Dendritic cell treated with granulocyte-macrophage colony-stimulating factor and Interleukin-4, amounts not matched to agents 40 ng/mL and 50 ng/mL, for 4 days (primary cell): ENCODE results near the gene NAMPT.
"Not testable (repeated sequence)": the region's sequence is repeated elsewhere in the genome, so short reads cannot be mapped to it uniquely, and the experiment has no call there.

Experiments
- H3K27ac Mint-ChIP-seq: one replicate; pipeline ENCODE4 v1.8.0; 2022; ENCODE audit warnings: mild to moderate bottlenecking, mixed read lengths
- H3K27me3 Mint-ChIP-seq: one replicate; pipeline ENCODE4 v1.8.0; 2022; ENCODE audit warnings: mild to moderate bottlenecking, mixed read lengths
- H3K36me3 Mint-ChIP-seq: one replicate; pipeline ENCODE4 v1.8.0; 2022; ENCODE audit warnings: low read depth, mixed read lengths
- H3K4me1 Mint-ChIP-seq: one replicate; pipeline ENCODE4 v1.8.0; 2022; ENCODE audit warnings: low read depth, mixed read lengths
- H3K4me3 Mint-ChIP-seq: one replicate; pipeline ENCODE4 v1.8.0; 2022; ENCODE audit warnings: mild to moderate bottlenecking, moderate library complexity, mixed read lengths
- H3K9me3 Mint-ChIP-seq: one replicate; pipeline ENCODE4 v1.8.0; 2022; ENCODE audit warnings: mixed read lengths
- intact Hi-C: fragments of 100-400 bp; cut with micrococcal nuclease; formaldehyde crosslinking; loops from one replicate; pipeline ENCODE4 v1.15.0; 2022

NAMPT gene

GRCh38 chr7:106284714-106285050 is at the start of gene NAMPT:
Gene NAMPT, minus strand, starts transcription at chr7:106284983. Its CDS starts 99 bp downstream, at chr7:106284884.
- no peaks in the 10 kb centered on the region for H3K9me3 Mint-ChIP-seq
- intact Hi-C loops: loop anchor here (1.0 to 5.0 kb wide), 4 partner anchors 62 to 178 kb away; no protein-coding TSS in a partner anchor
- H3K4me1 Mint-ChIP-seq: peaks cover 38% of the 10 kb centered on the region
- peak within 1 kb of the TSS; percentile 99 for H3K27ac Mint-ChIP-seq
- peak within 1 kb of the TSS; percentile 97 for H3K4me3 Mint-ChIP-seq
- H3K27me3 Mint-ChIP-seq: no peaks in the 10 kb centered on the region
- peaks cover 26% of the 10 kb centered on the region for H3K36me3 Mint-ChIP-seq

DNA sequence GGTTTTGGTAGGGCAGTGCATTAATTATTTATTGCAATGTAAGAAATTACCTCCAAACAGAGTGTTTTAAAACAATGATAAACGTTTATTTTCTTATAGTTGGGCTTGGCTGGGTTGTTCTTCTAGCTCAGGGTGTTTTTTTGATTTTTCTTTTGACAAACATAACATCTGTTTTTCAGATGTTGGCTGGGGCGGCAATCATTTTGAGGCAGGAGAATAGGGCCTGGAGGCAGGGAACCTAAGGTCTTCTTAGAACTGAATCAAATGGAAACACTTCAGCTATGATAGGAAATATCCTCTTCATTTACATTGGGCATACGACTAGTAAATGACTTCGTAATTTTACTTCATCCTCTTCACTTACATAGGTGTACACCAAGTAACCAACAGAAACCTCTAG is 47.4 kb upstream of the NAMPT start:
- intact Hi-C loops: no loop called here
- no peaks in the 10 kb centered on the region for H3K36me3 Mint-ChIP-seq
- peaks cover 7% of the 10 kb centered on the region for H3K4me1 Mint-ChIP-seq

DNA sequence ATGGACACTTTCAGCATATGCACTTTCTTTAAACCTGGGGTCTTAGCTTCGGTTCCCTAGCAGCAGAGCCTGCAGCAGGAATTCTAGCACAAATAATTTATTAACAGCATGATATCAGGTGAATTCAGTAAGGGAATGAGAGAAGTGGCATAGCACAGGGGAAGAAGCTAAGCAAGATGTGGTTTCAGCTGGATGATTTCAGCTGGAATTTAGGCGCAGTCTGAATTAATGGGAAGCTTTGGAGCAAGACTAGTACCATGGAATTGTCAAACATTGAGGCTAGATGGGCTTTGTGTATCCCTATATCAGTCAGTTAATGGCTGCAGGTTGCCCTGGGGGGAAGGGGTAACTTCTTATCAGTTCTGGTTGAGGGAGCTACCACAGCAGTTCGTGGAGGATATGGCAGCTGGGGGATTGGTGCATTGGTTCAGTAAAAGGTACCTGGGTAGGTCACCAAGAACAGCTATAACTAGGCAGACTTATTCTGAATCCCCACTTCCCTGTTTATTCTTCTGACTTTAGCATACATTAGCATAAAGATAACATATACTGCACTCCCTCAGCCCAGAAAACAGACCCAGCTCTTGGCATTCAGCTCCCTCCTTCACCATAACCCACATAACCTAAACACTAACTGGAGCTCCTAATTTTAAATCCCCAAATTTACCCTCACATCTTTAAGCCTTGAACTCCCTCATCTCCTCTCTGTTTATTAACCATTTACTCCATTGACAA is 46.8 kb upstream of the NAMPT start:
- intact Hi-C loops: no loop called here
- peaks cover 9% of the 10 kb centered on the region for H3K27me3 Mint-ChIP-seq
- no peak overlapping the region for H3K27ac Mint-ChIP-seq
- H3K4me3 Mint-ChIP-seq: no peak overlapping the region
- H3K4me1 Mint-ChIP-seq: peaks cover 7% of the 10 kb centered on the region
- no peaks in the 10 kb centered on the region for H3K36me3 Mint-ChIP-seq
- no peaks in the 10 kb centered on the region for H3K9me3 Mint-ChIP-seq

More for the DNA sequence above, 47.4 kb upstream of the NAMPT start:
- Mint-ChIP-seq H3K27ac (no peak overlapping the region), H3K27me3 (peaks cover 9% of the 10 kb centered on the region), H3K9me3 (peaks cover 4% of the 10 kb centered on the region), H3K4me3 (no peak overlapping the region)

DNA sequence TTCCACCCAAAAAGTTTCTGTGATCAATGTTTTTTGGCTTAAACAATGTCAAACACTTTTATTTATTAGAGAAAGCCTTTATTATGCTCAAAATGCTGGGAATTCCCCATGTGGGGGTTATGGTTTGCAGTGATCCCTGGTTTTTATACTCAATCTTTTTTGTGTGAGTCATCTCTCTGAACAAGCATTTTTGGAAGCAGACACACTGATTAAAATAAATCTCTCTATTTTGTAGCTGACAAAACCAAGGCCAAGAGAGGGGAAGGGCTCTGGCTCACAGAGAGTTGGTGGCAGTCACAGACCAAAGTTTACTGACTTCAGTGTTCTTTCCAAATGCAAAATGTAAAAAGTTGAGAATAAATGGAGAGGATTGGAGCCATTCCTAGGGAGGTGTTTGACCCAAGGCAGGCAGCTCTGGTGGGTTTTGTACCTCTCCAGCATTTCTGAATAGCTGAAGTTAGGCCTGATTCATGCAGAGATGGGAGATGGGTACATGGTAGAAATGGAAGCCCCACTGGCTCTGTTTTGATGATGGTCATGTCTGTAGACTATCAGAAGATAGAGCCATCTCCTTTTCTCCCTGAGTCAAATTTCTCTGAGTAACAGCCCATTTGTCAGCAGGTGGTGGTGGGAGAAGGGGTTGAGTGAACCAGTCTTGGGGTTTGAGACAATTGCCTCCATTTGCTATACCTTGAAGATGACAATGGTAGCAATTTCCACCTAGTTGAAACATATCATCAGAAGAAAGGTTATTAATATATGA is 45.4 kb upstream of the NAMPT start:
- H3K9me3 Mint-ChIP-seq: no peaks in the 10 kb centered on the region
- intact Hi-C loops: no loop called here
- H3K27me3 Mint-ChIP-seq: peaks cover 9% of the 10 kb centered on the region
- no peak overlapping the region for H3K27ac Mint-ChIP-seq
- H3K4me1 Mint-ChIP-seq: peaks cover 7% of the 10 kb centered on the region
- H3K36me3 Mint-ChIP-seq: no peaks in the 10 kb centered on the region
- H3K4me3 Mint-ChIP-seq: no peak overlapping the region

DNA sequence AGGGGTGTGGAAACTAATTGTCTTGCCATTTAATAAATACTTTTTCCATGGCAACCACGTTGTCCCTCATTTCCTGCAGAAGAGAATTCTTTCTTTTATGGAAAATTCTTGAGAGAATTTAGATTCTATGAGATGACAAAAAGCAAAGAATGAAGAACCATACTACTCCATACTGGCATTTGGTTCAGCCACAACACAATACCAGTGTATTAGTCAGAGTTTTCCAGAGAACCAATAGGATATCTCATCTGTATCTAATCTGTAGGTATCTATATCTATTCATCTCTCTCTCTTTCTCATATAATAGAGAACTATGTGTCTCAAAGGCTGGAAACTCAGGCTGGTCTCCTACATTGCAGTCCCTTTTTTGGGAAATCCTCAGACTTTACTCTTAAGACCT is 44.6 kb upstream of the NAMPT start:
- Mint-ChIP-seq H3K36me3 (no peaks in the 10 kb centered on the region), H3K27me3 (peaks cover 9% of the 10 kb centered on the region), H3K4me3 (no peak overlapping the region), H3K4me1 (peaks cover 7% of the 10 kb centered on the region), H3K9me3 (no peaks in the 10 kb centered on the region), H3K27ac (no peak overlapping the region)
- intact Hi-C loops: no loop called here

- intact Hi-C loops: no loop called here
- H3K4me1 Mint-ChIP-seq: peaks cover 7% of the 10 kb centered on the region
- peaks cover 9% of the 10 kb centered on the region for H3K27me3 Mint-ChIP-seq
- H3K36me3 Mint-ChIP-seq: no peaks in the 10 kb centered on the region
- H3K27ac Mint-ChIP-seq: no peak overlapping the region
- H3K9me3 Mint-ChIP-seq: no peaks in the 10 kb centered on the region
- no peak overlapping the region for H3K4me3 Mint-ChIP-seq
Measured at GRCh38 chr7:106327538-106328481, 43.0 kb upstream of the NAMPT start.

DNA sequence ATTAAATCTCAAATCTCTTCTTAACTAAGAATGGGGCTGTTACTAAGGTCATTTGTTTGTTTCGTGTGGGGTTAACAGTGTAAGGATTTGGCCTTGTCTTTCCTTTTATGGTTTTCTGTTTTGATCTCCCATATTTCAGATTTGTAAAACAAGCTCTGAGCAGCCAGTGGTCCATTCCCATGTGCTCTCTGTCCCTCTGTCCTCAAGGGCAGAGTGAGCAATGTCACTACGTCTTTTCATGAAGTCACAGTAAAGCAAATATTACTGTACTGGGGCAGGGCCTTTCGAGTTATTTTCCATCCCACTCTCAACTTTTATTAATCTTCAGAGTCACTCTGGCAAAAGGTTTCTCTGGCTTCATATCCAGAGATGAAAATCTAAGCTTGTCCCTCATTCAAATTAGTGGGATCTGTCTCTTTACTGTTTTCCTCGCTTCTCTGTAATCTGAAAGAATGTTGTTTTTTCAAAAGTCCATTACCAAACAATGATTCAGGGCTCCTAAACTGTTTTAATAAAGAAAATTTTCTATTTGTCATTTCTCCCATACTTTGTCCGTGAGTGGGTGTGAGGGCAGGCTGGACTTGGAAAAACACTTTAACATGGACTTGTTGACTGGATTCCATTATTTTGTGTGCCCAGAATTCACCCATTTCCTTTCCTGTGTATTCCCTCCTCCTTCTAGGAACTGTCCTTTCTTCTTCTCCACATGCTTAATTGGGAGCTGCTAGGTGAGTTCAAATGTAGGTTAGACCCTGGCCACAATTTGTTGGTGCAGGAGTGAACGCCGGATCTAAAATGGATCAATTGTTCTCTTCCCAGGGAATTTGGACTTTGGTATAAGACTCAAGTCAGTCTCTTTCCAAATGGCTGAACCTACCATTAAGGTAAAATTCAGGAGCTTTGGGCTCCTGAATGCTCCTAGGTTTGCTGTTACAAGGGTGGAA is 42.1 kb upstream of the NAMPT start:
- intact Hi-C loops: no loop called here
- Mint-ChIP-seq H3K4me1 (peaks cover 7% of the 10 kb centered on the region), H3K27ac (no peak overlapping the region), H3K36me3 (no peaks in the 10 kb centered on the region), H3K9me3 (no peaks in the 10 kb centered on the region), H3K27me3 (peaks cover 9% of the 10 kb centered on the region), H3K4me3 (no peak overlapping the region)

DNA sequence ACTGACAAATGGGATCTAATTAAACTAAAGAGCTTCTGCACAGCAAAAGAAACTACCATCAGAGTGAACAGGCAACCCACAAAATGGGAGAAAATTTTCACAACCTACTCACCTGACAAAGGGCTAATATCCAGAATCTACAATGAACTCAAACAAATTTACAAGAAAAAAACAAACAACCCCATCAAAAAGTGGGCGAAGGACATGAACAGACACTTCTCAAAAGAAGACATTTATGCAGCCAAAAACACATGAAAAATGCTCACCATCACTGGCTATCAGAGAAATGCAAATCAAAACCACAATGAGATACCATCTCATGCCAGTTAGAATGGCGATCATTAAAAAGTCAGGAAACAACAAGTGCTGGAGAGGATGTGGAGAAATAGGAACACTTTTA is 39.7 kb upstream of the NAMPT start:
- H3K36me3 Mint-ChIP-seq, intact Hi-C loops, H3K27ac Mint-ChIP-seq, H3K9me3 Mint-ChIP-seq, H3K4me3 Mint-ChIP-seq, H3K4me1 Mint-ChIP-seq: not testable (repeated sequence)
- H3K27me3 Mint-ChIP-seq: peaks cover 24% of the 10 kb centered on the region

DNA sequence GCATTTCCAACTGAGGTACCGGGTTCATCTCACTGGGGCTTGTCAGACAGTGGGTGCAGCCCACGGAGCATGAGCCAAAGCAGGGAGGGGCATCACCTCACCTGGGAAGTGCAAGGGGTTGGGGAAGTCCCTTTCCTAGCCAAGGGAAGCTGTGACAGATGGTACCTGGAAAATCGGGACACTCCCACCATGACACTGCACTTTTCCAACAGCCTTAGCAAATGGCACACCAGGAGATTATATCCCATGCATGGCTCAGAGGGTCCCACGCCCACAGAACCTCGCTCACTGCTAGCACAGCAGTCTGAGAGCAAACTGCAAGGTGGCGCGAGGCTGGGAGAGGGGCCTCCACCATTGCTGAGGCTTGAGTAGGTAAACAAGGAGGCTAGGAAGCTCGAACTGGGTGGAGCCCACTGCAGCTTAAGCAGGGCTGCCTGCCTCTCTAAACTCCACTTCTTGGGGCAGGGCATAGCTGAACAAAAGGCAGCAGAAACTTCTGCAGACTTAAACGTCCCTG is 35.5 kb upstream of the NAMPT start:
- H3K9me3 Mint-ChIP-seq, H3K4me1 Mint-ChIP-seq, intact Hi-C loops, H3K27ac Mint-ChIP-seq, H3K36me3 Mint-ChIP-seq, H3K4me3 Mint-ChIP-seq: not testable (repeated sequence)
- peaks cover 23% of the 10 kb centered on the region for H3K27me3 Mint-ChIP-seq

DNA sequence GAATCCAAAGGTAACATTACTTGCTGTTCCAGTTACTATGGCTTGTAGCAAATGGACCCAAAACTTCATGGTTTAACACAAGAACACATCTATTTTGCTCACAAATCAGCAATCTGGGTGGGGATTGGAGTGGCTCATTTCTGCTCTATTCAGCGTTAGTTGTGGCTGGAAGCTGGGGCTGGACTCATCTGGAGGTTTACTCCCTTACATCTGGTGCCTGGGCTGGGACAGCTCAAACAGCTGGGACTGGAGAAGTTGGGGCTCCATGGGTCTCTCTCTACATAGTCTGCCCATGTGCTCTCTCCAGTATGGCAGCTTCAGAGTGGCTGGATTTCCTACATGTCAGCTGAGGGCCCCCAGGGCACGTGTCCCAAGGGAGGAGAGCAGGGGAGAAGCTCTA is 33.7 kb upstream of the NAMPT start:
- intact Hi-C loops: no loop called here
- H3K27me3 Mint-ChIP-seq: peaks cover 23% of the 10 kb centered on the region
- no peaks in the 10 kb centered on the region for H3K36me3 Mint-ChIP-seq
- H3K27ac Mint-ChIP-seq: peak overlapping the region; percentile 12
- no peak overlapping the region for H3K4me3 Mint-ChIP-seq
- H3K4me1 Mint-ChIP-seq: peaks cover 13% of the 10 kb centered on the region
- H3K9me3 Mint-ChIP-seq: no peaks in the 10 kb centered on the region

DNA sequence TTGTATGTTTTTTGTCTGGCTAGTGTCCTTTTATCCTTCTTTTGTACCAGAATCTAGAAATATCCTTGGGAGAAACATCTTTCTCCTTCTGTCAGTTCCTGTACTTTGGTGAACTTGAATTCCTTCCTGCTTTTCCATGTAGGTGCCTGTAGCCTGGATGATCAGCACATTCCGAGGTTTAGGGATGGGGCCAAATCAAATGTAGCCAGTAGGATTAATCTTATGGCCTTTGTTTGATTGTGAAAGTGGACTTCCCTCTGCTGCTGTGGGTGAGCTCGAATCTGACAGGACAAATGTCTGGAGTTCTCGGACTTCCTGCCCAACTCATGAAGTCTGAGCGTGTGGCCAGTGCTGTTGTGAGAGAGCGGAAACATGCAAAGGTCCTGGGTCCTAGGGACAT is 33.2 kb upstream of the NAMPT start:
- Mint-ChIP-seq H3K36me3 (no peaks in the 10 kb centered on the region), H3K27me3 (peaks cover 23% of the 10 kb centered on the region), H3K4me3 (no peak overlapping the region), H3K27ac (no peak overlapping the region), H3K9me3 (no peaks in the 10 kb centered on the region), H3K4me1 (peaks cover 19% of the 10 kb centered on the region)
- intact Hi-C loops: no loop called here

DNA sequence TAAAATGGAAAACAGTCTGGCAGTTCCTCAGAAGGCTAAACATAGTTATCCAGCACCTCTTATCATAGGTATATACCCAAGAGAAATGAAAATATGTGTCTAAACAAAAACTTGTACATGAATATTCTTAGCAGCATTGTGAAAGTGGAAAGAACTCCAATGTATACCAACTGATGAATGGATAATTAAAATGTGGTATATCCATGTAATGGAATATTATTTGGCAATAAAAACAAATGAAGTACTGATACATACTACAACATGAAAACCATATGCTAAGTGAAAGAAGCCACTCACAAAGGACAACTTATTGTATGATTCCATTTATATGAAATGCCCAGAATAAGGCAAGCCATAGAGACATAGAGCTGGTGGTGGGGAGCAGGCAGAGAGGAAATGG is 32.2 kb upstream of the NAMPT start:
- H3K4me1 Mint-ChIP-seq: peaks cover 21% of the 10 kb centered on the region
- no peaks in the 10 kb centered on the region for H3K9me3 Mint-ChIP-seq
- peaks cover 20% of the 10 kb centered on the region for H3K27me3 Mint-ChIP-seq
- no peak overlapping the region for H3K4me3 Mint-ChIP-seq
- H3K36me3 Mint-ChIP-seq: no peaks in the 10 kb centered on the region
- no peak overlapping the region for H3K27ac Mint-ChIP-seq
- intact Hi-C loops: no loop called here

GRCh38 chr7:106314875-106315274 is 30.1 kb upstream of the NAMPT start:
- no peaks in the 10 kb centered on the region for H3K9me3 Mint-ChIP-seq
- H3K27me3 Mint-ChIP-seq: peaks cover 5% of the 10 kb centered on the region
- peak overlapping the region; percentile 75 for H3K27ac Mint-ChIP-seq
- no peak overlapping the region for H3K4me3 Mint-ChIP-seq
- peaks cover 21% of the 10 kb centered on the region for H3K4me1 Mint-ChIP-seq
- intact Hi-C loops: loop anchor here (1.0 kb wide), 1 partner anchor 30 kb away; no protein-coding TSS in a partner anchor
- no peaks in the 10 kb centered on the region for H3K36me3 Mint-ChIP-seq
